Thoracic aorta (tissue), 2 donors: ENCODE data around the gene FSTL4. TPM values are rescaled to one million over a fixed set of nuclear protein-coding genes. Genes with fewer than 3 reads are reported as not detected.

ENCODE experiments used
- ATAC-seq: fragments of 150-250 bp; one replicate; pipeline ENCODE4 v1.8.0; 2017; ENCODE audit warnings: low read depth; ENCODE audit not compliant: insufficient number of reproducible peaks, low FRiP score
- DNase-seq: peaks from one replicate; pipeline ENCODE4 v3.0.0-alpha.2; 2020; ENCODE audit warnings: low spot score
- H3K27ac ChIP-seq, 2 donors: fragments of 200-600 bp; sonication (generic); 1 replicate in 1 of 2; 2 replicates in 1 of 2; pipeline ENCODE4 v1.5.1; 2016; ENCODE audit warnings: mild to moderate bottlenecking in 2 of 2, moderate library complexity in 2 of 2
- H3K27me3 ChIP-seq: fragments of 200-600 bp; sonication (generic); replicated peaks from 2 replicates; pipeline ENCODE4 v1.6.0; 2016; ENCODE audit warnings: mild to moderate bottlenecking; ENCODE audit not compliant: insufficient read depth
- H3K36me3 ChIP-seq: fragments of 200-600 bp; sonication (generic); one replicate; pipeline ENCODE4 v1.5.1; 2016
- H3K4me1 ChIP-seq, 2 donors: fragments of 200-600 bp; sonication (generic); 1 replicate in 1 of 2; 2 replicates in 1 of 2; pipeline versions ENCODE4 v1.5.1 to v1.6.0; 2016; ENCODE audit warnings: low read depth in 2 of 2, mild to moderate bottlenecking in 1 of 2; ENCODE audit not compliant: control insufficient read depth in 1 of 2
- H3K4me3 ChIP-seq: fragments of 200-600 bp; sonication (generic); 2 replicates; pipeline ENCODE4 v1.5.1; 2016; ENCODE audit warnings: mild to moderate bottlenecking
- H3K9me3 ChIP-seq: fragments of 200-600 bp; sonication (generic); 2 replicates; pipeline ENCODE4 v1.5.1; 2016
- CTCF ChIP-seq: fragments of 200-600 bp; sonication (generic); IDR thresholded peaks from one replicate; pipeline ENCODE4 v1.5.1; 2019; ENCODE audit warnings: antibody characterized with exemption
- total RNA-seq, 2 donors: library from RNA; depleted of rRNA; stranded (reverse); fragments of >200 nt; gene quantifications; one replicate each; pipeline versions ENCODE4 v1.1.0 to v1.2.3, GENCODE V29; 2016

Gene FSTL4
- total RNA-seq, 2 donors from 2014 or later: not detected

GRCh38 chr5:133340002-133340755 is 272.2 kb downstream of the FSTL4 start:
- Histone ChIP-seq H3K4me3 (no peak overlapping the region), H3K4me1 (no peaks in the 10 kb centered on the region), H3K27ac (no peak overlapping the region), H3K9me3 (no peaks in the 10 kb centered on the region), H3K36me3 (no peaks in the 10 kb centered on the region), H3K27me3 (no peaks in the 10 kb centered on the region)
- no peak for DNase-seq
- ATAC-seq: no peak
- no peak for TF ChIP-seq CTCF

DNA sequence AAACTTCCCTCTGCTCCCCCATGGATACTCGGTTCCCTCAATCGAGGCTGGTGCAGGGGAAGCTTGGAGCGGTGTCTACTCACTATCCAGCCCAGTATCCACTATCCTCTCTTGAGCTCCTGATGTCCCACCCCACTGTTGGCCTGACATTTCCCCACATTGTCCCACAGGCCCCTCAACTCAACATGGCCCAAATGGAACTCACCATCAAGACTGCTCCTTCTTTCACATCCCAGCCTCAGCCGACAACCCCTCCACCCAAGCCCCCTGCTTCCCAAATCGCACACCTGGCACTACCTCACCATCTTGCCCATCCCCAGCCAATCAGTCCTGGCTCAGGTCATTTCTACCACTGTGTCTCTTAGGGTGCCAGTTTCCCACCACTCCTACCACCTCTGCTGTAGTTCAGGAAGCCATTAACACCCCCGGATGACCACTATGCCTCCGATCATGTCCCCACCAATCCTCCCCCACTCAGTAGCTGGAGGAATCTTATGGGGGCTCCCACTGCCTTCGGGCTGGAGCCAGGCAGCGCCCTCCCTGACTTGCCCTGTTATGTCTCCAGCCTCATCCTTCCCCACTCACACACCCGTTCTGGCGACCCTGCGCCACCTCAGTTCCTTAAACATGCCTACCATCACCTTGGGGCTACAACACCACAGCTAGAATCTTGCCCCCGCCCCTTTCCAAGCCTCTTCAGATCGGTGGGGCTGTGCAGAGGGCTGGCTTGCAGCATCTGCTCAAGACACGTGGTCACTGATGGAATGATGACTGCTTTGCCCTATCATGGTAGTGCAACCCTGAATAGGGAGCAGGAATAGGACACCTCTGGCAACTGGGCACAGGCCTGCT is 273.6 kb downstream of the FSTL4 start:
- ATAC-seq (no peak), DNase-seq (no peak)
- Histone ChIP-seq H3K9me3 (no peaks in the 10 kb centered on the region), H3K36me3 (no peaks in the 10 kb centered on the region), H3K4me3 (no peak overlapping the region), H3K27ac (no peak overlapping the region), H3K4me1 (no peaks in the 10 kb centered on the region), H3K27me3 (no peaks in the 10 kb centered on the region)
- no peak for TF ChIP-seq CTCF

GRCh38 chr5:133337795-133338445 is 274.4 kb downstream of the FSTL4 start:
- ATAC-seq (no peak), DNase-seq (no peak)
- TF ChIP-seq CTCF: no peak

GRCh38 chr5:133336969-133337410 is 275.4 kb downstream of the FSTL4 start:
- ATAC-seq (no peak), DNase-seq (no peak)
- Histone ChIP-seq H3K27me3 (no peaks in the 10 kb centered on the region), H3K4me1 (no peaks in the 10 kb centered on the region), H3K27ac (no peak overlapping the region), H3K9me3 (no peaks in the 10 kb centered on the region), H3K36me3 (no peaks in the 10 kb centered on the region), H3K4me3 (no peak overlapping the region)
- TF ChIP-seq CTCF: no peak

More at GRCh38 chr5:133337795-133338445, 274.4 kb downstream of the FSTL4 start:
- Histone ChIP-seq H3K27me3 (no peaks in the 10 kb centered on the region), H3K36me3 (no peaks in the 10 kb centered on the region), H3K9me3 (no peaks in the 10 kb centered on the region), H3K4me1 (no peaks in the 10 kb centered on the region), H3K4me3 (no peak overlapping the region), H3K27ac (no peak overlapping the region)
